Measurements from ENCODE around the gene HIC1. TPM values are rescaled to one million over a fixed set of nuclear protein-coding genes. Genes with fewer than 3 reads are reported as not detected.

HIC1 gene
- total and polyA plus RNA-seq, 9 of the 15 experiments (the other 6 are each of a cell fraction or from before 2014, with no cell fraction given): 0.01 to 2.5 (median 0.18) TPM

GRCh38 chr17:2029911-2030778 lies 24.8 kb upstream of the HIC1 start, which contains the start of gene DPH1 (continued):
- TF ChIP-seq ZNF280B (CRISPR knock-in tag; IDR thresholded peaks at IDR 0.05) (no peak), RFX1 (IDR thresholded peaks at IDR 0.05) (no peak), FOSL1 (tag; conservative IDR thresholded peaks at IDR 0.05) (no peak), YY1 (IDR thresholded peaks at IDR 0.05; ENCODE audit: borderline replicate concordance in 1 of 3, control insufficient read depth in 1 of 3, extremely low read depth in 1 of 3, insufficient read depth in 3 of 3, insufficient read length in 1 of 3, insufficient replicate concordance in 2 of 3, low read depth in 1 of 3, low read length in 2 of 3) (peak; percentile 50 to 95 (median 94)), CBFA2T3 (IDR thresholded peaks at IDR 0.05) (no peak), SMARCE1 (IDR thresholded peaks at IDR 0.05) (no peak), JUN (IDR thresholded peaks at IDR 0.05; ENCODE audit: borderline replicate concordance, low read depth, low read length) (peak; percentile 16; the same call in 1 of the 2 replicates), JUN (CRISPR knock-in tag; IDR thresholded peaks at IDR 0.05; ENCODE audit: borderline replicate concordance) (0 out of 2 replicates have a peak, but pooled peaks have one; percentile 17), ZZZ3 (IDR thresholded peaks at IDR 0.05) (no peak), HNRNPLL (IDR thresholded peaks at IDR 0.05; ENCODE audit: low read depth, low read length, poor library complexity, severe bottlenecking) (peak; percentile 90), SMARCA4 (IDR thresholded peaks at IDR 0.05) (no peak), HOXB6 (CRISPR knock-in tag; IDR thresholded peaks at IDR 0.05; ENCODE audit: borderline replicate concordance) (no peak), IRF9 (tag; IDR thresholded peaks at IDR 0.05) (no peak), HDAC6 (IDR thresholded peaks at IDR 0.05; ENCODE audit: low read depth, low read length) (no peak), STAT5A (IDR thresholded peaks at IDR 0.05; ENCODE audit: borderline replicate concordance, low read length) (no peak), NUFIP1 (IDR thresholded peaks at IDR 0.05; ENCODE audit: partially characterized antibody) (no peak), HMBOX1 (IDR thresholded peaks at IDR 0.05) (no peak), SRF (CRISPR knock-in tag; IDR thresholded peaks at IDR 0.05) (no peak), ZNF445 (CRISPR knock-in tag; IDR thresholded peaks at IDR 0.05; ENCODE audit: low read depth) (no peak), SUPT5H (IDR thresholded peaks at IDR 0.05) (peak; percentile 65), PTBP1 (IDR thresholded peaks at IDR 0.05; ENCODE audit: low read depth, low read length) (no peak), JUND (IDR thresholded peaks at IDR 0.05; ENCODE audit: borderline replicate concordance, low read depth, low read length) (peak; percentile 51), JUND (tag; IDR thresholded peaks at IDR 0.05; ENCODE audit: borderline replicate concordance, low read depth, low read length) (no peak; the same call in 2 of the 3 replicates), CHD4 (IDR thresholded peaks at IDR 0.05; ENCODE audit: insufficient read depth, insufficient replicate concordance, low read depth, low read length, poor library complexity, severe bottlenecking) (no peak), POLR2H (tag; IDR thresholded peaks at IDR 0.05; ENCODE audit: low read depth) (no peak), MCM2 (IDR thresholded peaks at IDR 0.05; ENCODE audit: low read depth) (no peak)

All from K562 (cell line).